ENCODE measurements around the gene ZNF580.

ZNF580 gene

DNA sequence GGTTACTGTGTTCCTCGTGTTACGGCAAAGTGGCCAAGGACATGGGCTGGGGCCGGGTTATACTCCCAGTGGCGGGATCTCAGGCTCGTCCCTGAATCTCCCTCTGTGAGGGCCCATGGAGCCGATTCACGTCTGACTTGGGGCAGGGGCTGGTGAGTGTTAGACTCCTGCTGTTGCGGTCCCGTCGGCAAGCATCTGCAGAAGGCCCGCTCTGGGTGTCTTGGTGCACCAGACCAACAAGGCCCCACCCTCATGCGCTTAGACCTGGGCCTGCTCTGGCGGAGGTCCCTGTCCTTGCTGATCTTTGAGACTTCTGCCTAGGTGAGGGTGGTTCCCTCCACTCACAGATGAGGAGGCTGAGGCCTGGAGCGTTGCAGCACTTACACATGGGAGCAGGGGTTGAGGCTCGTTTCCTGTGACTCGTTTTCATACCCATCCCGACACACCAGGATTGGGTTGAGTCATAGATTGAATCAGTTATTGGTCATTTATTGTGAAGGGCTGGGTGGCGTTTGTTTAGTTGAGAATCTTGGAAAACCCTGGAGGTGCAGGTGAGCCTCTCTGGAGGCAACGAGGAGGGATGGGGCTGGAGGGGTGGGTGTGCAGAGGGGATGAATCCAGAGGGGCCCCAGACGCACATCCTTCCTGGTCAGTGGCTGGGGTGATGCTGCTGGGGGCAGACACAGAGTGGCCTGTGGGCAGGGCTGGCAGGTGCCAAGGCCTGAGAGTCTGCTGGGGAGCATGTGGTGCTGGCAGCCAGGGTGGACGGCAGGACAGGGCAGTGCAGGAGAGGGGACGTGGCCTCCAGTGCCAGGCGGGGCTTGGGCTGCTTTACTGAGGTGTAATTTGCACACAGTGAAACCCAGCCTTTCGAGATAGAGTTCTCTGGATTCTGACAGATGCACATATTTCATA, 38.8 kb downstream of the ZNF580 start:
- no peak for DNase-seq (ENCODE audit: low read depth)

DNA sequence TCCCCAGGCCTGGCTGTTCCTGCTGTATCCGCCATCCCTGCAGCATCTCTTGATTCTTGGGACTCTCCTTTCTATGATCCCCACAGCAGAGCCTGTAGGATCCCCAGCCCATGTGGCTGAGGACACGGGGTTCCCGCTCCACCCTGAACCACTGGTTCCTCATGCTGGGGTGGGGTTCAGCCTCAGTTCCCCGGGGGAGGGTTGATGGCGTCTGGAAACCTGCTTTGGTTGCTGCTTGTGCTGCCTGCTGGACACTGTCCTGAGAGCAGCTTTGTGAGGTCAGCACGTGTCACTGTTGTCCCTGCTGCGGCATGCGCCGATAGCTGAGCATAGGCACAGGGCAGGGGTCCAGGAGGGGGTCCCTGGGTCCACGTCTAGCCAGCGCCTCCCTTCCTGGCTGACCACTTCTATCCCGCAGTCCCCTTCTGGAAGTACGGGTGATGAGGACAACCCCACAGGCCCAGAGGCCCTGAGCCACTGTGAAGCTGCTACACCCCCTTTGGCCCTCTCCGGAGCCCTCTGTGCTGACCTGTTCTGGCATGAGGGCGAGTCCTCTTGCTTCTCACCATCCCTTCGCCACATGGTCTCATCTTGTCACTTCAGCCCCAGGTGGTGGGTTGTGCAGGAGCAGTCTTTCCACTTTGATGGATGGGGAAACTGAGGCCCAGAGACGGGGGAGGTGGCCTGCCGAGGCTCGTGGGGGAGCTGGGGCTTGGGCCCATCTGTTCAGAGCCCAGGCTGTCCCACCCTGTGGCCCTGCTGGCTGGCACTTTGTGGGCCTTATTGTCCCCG, 39.7 kb downstream of the ZNF580 start:
- no peak for DNase-seq (ENCODE audit: low read depth)

DNA sequence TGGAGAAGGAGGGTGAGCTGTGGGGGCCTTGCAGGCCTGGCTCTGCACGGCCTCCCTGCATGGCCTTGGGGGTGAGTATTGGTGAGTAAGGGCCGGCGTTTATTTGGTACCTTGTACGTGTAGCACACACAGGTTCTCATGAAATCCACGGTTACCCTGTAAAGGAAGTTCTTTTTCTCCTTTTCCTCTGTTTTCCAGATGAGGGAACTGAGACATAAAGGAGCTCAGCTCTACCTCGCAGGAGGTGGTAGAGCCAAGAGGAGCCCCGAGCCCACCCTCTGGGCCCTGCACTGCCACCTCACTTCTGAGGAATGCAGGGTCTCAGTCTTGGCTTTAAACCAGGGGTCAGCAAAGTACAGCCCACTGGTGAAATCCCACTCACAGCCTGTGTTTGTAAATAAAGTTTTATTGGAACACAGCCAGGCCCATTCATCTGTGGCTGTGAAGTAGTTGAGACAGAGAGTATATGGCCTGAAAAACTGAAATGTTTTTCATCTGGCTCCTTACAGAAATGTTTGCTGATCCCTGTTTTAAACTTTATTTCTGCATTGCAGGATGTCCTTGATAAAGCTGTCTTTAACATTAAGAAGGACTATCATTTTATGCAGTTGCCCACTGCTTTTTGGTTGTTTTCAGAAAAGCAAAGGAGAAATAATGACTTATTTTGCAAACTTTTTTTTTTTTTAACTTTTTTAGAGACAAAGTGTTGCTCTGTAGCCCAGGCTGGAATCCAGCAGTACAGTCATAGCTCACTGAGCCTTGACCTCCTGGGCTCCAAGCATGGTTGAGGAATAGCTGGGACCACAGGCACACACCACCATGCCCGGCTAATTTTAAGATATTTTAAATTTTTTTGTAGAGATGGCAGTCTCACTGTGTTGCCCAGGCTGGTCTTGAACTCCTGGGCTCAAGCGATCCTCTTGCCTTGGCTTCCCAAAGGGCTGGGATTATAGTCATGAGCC, 40.6 kb downstream of the ZNF580 start:
- DNase-seq (ENCODE audit: low read depth), result no peak

DNA sequence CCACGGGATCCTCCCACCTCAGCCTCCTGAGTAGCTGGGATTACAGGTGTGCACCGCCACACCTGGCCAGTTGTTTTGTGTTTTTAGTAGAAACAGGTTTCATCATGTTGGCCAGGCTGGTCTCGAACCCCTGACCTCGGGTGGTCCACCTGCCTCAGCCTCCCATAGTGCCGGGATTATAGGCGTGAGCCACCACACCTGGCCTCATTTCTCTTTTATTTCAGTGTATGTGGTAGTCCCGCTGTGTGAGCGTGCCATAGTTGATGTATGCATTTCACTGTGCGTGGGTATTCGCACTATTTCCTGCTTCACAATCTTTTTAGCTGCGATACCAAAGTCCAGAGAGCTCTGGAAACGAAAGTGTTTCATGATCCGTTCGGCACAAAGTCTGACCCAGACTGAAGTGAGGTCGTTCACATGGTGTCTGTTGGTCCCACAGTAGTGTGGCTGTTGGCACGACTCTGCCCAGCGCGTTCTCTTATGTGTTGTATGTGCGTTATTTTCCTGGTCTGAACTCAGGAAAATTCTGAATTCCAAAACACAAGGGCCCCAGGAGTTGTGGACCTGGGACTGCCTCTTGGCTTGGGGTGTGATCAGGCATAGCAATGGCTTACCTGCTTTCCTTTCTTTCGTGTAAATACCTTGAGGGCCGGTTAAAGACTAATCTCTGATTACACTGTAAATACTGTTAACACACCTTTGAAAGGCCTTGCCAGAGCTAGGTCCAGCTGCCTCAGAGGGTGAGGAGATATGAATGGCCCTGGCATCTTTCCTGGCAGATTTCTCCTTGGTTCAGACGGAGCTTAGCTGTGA, 42.9 kb downstream of the ZNF580 start:
- DNase-seq (ENCODE audit: low read depth), result no peak

DNA sequence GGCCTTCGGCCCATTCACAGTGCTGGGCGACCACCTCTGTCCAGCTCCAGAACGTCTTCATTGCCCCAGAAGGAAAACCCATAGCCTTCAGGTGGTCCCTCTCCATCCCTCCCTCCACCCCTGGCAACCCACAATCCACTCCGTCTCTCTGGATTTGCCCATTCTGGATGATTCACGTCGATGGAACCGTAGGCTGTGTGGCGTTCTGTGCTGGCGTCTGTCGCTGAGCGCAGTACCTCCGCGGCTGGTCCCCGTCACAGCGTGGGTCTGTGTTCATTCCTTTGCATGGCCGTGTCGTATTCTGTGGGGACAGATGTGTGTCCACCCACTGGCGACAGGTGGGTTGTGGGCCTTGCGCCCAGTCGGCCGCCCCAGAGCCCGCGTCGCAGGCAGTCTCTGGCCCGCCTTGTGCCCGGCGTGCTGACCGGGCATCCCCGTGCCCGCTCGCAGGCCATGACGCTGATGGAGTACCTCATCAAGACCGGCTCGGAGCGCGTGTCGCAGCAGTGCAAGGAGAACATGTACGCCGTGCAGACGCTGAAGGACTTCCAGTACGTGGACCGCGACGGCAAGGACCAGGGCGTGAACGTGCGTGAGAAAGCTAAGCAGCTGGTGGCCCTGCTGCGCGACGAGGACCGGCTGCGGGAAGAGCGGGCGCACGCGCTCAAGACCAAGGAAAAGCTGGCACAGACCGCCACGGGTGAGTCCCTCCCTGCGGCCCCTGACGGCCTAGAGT, 44.3 kb downstream of the ZNF580 start:
- no peak for DNase-seq (ENCODE audit: low read depth)

DNA sequence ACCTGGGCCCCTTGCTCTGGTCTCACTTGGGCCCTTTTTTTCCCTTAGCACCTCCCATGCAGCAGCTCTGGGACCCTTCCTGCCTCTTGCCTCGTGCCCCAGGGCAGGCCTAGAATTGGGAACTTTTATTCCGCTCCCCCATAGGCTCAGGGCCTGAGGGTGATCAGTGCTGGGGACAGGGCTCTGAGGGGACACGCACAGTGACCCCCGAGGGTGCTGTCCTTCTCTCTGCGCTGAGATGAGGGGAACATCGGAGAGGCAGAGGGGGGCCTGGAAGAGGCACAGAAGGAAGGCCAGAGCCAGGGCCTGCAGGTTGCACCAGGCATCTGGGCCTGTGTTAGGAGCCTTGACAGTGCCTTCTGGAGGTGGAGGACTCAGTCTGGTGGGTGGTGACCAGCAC, 45.0 kb downstream of the ZNF580 start:
- no peak for DNase-seq (ENCODE audit: low read depth)

DNA sequence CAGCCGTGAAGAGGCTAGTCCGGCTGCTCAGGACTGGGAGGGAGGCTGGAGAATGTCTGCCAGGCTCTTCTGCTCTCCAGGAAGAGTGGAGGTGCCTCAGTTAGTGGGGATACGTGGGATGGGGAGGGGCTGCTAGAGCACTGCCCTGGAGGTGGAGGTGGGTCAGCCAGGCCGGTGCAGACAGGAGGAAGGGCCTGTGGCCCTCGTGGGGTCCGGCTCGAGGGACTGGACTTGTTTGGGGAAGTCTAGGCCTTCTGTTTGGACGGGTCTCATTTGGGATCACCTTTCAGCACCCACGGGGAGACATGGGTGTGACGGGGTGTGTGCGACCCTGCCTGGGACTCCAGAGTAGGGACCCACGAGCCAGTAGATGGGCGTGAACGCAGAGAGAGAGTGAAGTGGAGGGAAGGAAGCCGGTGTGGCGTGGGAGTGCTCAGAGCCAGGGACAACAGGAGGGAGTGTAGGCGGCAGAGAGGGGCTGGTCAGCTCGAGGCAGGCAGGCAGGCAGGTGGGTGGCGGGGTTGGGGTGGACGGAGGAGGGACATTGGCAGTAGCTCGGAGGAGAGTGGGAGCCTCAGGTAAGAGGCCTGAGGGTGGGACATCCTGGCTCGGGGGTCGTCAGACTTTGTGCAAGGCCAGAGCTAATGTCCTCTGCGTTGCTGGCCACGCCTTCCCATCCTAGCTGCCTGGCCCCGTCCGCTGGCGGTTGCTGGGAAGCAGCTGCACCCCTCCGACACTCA, 45.7 kb downstream of the ZNF580 start:
- DNase-seq (ENCODE audit: low read depth), result no peak

DNA sequence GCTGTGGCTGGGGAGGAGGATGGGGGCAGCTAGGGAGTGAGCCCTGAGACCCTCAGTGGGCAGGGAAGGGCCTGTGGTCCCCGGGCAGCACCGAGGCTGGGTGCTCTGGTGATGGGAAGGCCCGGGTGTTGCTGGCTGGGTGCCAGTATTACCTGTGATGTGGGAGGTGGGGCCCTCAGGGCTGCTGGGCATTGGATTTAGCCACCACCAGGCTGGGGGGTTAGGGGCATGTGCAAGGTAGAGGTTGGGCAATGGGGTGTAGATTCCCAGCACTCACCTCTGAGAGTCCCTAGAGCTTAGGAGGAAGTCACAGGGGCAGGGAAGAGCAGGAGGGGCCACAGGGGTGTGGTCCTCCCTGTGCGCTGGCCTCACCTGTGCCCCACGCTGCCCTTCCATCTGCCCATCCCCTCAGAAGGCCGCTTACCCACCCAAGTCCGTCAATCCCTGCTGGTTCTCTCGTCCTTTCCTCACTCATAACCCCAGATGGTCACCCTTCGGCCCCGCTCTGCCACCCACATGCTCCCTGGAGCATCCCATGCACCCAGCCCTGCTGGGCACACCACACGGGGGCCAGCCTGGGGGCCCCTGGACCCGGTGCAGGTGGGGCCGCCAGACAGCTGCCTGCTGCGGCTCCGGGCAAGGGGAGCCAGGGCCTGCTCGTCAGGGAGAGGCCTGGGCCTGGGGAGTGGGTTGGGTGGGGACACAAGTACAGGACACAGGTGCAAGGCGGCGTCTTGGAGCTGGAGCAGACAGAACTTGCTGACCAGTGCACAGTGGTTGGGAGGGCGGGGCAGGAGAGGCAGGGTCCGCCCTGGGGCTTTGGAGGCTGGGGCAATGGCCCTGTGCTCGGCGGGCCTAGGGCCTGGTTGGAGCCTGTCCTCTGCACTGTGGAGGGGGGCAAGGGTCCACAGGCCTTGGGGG, 46.7 kb downstream of the ZNF580 start:
- DNase-seq (ENCODE audit: low read depth), result no peak

DNA sequence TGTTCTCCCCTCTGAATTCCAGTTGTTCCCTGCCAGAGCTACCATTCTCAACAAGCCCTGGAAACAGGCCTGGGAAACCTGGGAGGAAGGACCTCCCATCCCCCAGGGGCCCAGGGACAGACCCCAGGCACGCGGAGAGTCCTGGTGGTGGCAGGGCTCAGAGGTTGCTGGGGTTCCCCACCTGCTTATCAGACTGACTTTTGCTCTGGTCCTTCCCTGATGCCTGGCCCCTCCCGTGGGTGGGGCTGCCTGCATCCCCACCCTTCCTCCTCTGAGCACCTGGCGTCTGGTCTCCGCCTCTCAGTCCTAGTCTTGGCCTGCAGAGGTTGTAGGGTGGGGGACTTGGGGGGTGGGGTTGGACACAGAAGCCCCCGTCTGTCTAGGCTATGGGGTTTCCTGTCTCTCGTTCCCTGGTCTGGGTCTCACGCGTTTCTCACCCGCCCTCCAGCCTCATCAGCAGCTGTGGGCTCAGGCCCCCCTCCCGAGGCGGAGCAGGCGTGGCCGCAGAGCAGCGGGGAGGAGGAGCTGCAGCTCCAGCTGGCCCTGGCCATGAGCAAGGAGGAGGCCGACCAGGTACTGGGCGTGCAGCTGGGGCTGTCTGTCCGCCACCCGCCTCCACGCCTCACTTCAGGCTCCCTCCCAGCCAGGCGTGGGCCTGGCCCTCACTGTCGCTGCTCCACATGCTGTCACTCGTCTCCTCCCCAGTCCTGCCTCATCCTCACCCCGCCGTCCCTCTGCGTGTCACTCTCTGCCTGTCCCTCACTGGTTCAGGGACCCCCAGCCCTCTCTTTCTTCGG, 47.8 kb downstream of the ZNF580 start:
- no peak for DNase-seq (ENCODE audit: low read depth)

DNA sequence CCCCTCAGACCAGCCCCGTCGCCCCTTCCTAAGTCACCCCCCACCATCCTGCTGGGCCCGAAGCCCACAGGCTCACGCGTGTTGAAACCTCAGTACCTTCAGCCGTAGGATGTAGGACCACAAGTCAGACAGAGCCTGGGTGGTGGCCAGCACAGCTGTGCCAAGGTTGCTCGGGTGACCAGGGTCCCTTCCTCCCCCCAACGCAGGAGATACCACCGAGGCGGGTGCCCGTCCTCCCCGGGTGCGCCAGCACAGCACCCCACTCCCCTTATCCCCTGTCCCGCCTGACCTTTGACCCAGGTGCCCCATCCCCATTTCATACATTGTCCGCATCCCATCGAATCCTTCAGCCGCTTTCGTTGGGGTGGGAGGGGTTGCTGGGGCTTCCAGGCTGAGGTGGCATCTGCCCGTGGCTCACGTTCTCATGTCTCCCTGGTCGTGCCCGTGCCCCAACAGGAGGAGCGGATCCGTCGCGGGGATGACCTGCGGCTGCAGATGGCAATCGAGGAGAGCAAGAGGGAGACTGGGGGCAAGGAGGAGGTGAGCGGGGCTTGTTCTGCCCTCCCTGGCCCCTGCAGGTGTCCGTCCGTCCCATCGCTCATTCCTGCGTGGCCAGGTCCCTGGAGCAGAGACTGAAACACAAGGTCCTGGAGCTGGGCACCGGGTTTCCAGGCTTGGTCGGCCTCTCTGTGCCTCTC, 48.8 kb downstream of the ZNF580 start:
- no peak for DNase-seq (ENCODE audit: low read depth)

DNA sequence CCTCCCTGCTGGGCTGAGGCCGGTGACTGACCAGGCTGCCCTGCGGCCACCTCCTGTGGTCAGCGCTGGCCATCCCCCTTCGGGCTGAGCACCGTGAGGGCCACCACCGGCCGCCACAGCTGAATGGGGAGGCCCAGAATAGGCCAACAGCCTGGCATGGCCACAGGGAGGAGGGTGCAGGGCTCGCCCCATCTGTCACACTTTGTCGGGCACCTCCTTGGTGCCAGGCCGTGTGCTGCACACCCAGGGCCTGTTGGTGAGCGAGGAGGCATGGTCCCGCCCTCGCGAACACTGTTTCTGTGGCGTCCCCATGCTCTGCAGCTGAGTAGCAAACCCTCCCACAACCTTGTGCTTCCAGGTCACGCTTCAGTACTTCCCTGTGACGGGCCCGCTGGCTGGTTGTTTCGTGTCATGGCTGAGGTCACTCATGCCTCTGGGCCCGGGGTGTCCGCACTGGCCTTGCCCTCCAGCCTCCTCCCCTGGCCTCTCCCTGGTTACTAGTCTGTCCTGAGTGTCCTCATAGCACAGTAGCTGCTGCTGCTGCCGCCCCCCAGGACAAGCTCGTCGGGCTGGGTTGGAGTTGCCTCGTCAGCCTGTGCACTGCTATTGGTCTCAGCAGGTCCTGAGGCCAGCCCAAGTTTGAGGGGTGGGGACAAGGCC, 49.4 kb downstream of the ZNF580 start:
- no peak for DNase-seq (ENCODE audit: low read depth)

DNA sequence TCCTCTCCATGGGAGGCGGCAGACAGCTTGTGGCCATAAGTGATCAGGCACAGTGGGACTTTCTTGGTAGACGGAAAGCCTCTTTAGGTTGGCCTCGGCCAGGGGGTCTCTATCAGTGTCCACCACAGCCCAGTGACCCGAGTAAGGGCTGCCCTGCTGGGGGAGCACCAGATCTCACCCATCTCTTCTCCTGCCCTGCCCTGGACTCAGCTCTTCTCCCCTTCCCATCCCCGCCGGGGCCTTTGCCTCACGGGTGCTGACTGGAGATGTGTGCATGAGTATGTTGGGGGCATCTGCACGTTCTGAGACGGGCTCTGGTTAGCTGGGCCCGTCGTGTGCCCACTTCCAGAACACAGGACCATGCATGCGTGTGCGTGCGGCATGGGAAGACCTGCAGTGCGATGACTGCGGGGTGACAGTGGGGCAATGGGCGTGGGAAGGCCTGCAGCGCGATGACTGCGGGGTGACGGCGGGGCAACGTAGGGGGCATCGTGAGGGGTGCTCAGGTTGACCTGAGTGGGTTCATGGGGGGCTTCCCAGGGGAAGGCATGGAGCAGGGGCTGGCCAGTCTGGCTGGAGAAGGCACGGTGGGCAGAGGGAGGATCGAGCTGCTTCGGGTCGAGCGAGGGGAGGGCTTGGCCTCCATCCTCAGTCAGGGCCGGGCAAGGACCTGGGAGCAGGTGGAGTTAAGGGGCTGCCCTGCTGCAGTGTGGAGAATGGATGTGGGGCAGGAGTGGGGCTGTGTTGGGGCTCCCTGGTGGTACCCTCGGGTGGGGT, 50.2 kb downstream of the ZNF580 start:
- DNase-seq (ENCODE audit: low read depth), result no peak

DNA sequence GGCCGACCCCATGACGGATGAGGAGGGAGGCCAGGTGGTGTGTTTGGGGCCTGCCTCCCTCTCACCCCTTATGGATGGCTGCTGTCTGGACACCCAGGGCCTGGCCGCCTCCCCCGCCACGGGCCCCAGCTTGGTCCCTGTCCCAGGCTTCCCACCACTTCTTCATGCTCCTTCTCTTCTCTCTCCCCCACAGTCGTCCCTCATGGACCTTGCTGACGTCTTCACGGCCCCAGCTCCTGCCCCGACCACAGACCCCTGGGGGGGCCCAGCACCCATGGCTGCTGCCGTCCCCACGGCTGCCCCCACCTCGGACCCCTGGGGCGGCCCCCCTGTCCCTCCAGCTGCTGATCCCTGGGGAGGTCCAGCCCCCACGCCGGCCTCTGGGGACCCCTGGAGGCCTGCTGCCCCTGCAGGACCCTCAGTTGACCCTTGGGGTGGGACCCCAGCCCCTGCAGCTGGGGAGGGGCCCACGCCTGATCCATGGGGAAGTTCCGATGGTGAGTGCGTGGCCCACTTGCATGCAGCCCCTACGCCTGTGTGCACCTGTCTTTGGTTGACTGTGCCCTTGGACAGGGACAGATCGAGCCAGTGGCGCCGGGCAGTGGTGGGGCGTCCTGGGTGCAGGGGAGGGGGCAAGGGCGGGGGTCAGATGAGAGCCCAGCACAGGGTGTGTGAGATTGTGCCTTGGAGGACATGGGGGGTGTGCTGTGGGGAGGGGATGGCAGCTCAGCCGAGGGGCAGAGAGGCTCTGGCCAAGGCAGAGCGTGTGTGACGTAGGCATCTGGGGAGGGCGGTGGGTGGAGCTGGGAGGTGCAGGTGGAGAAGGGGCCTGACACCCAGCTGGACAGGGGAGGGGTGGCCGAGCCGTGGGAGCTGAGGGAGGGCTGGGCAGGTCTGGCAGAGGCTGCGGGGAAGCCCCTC, 51.0 kb downstream of the ZNF580 start:
- DNase-seq (ENCODE audit: low read depth), result no peak

DNA sequence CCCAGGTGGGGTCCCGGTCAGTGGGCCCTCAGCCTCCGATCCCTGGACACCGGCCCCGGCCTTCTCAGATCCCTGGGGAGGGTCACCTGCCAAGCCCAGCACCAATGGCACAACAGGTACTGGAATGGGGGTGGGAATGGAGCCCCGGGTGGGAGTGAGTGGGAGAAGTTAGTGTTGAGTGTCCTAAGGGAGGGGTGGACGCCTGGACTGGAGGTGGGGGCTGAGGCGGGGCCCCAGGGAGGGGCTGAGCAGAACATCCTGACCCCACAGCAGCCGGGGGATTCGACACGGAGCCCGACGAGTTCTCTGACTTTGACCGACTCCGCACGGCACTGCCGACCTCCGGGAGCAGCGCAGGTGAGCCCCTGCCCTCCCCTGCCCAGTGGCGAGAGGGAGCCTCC, 51.9 kb downstream of the ZNF580 start:
- no peak for DNase-seq (ENCODE audit: low read depth)

Measured in activated T-cell treated with anti-CD3 and anti-CD28 coated beads for 1 hour (primary cell).